ENCODE results near the gene FBXL13. TPM values are rescaled to one million over a fixed set of nuclear protein-coding genes. Genes with fewer than 3 reads are reported as not detected.
"Not testable (repeated sequence)": the region's sequence is repeated elsewhere in the genome, so short reads cannot be mapped to it uniquely, and the experiment has no call there.

Gene FBXL13
- total and polyA plus RNA-seq, 5 donors from 2014 or later: 0.19 to 0.42 TPM; not detected in 3

- Histone ChIP-seq H3K36me3 (ENCODE audit: control insufficient read depth, insufficient read depth, low read length) (no peaks in the 10 kb centered on the region), H3K27ac (ENCODE audit: insufficient read depth, low read length, poor library complexity, severe bottlenecking) (no peak overlapping the region), H3K9me3 (ENCODE audit: control insufficient read depth in 2 of 2, low read length in 2 of 2) (no peaks in the 10 kb centered on the region), H3K27me3 (ENCODE audit: control insufficient read depth, insufficient read depth, low read length) (no peaks in the 10 kb centered on the region), H3K4me1 (ENCODE audit: control insufficient read depth, insufficient read depth, low read length, poor library complexity, severe bottlenecking) (no peaks in the 10 kb centered on the region), H3K4me3 (ENCODE audit: low read depth, low read length) (no peak overlapping the region)
- no peak for ATAC-seq (ENCODE audit: low read depth in 2 of 2)
- Mint-ChIP-seq H3K4me3 (no peak overlapping the region), H3K27ac (no peak overlapping the region), H3K9me3 (peaks cover 0 to 11% (median 3%) of the 10 kb centered on the region in 7 donors), H3K36me3 (peaks cover 15% of the 10 kb centered on the region), H3K27me3 (no peaks in the 10 kb centered on the region), H3K4me1 (peaks cover 2 to 10% (median 4%) of the 10 kb centered on the region in 4 donors)
- no peak for DNase-seq
Measured at GRCh38 chr7:102806613-102807012, 268.0 kb downstream of the FBXL13 start.

DNA sequence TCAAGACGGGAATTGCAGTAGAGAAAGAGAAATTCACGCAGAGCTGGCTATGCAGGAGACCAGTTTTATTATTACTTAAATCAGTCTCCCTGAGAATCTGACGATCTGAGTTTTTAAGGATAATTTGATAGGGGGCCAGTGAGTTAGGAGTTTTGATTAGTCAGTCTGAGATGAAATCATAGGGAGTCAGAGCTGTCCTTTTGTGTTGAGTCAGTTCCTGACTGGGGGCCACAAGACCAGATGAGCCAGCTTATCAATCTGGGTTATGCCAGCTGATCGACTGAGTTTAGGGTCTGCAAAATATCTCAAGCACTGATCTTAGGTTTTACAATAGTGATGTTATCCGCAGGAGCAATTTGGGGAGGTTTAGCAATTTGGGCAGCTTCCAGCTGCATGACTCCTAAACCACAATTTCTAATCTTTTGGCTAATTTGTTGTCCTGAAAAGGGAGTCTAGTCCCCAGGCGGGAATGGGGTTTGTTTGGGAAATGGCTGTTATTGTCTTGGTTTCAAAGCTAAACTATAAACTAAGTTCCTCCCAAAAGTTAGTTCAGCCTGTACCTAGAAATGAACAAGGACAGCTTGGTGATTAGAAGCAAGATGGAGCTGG, 278.5 kb downstream of the FBXL13 start:
- not testable (repeated sequence) for ATAC-seq (ENCODE audit: low read depth in 2 of 2); H3K27ac Mint-ChIP-seq; H3K9me3 Mint-ChIP-seq; H3K27me3 Mint-ChIP-seq; H3K4me1 ChIP-seq (ENCODE audit: control insufficient read depth, insufficient read depth, low read length, poor library complexity, severe bottlenecking); H3K27ac ChIP-seq (ENCODE audit: insufficient read depth, low read length, poor library complexity, severe bottlenecking); H3K9me3 ChIP-seq (ENCODE audit: control insufficient read depth in 2 of 2, low read length in 2 of 2); H3K4me3 ChIP-seq (ENCODE audit: low read depth, low read length); H3K27me3 ChIP-seq (ENCODE audit: control insufficient read depth, insufficient read depth, low read length); H3K4me3 Mint-ChIP-seq; DNase-seq; H3K4me1 Mint-ChIP-seq; H3K36me3 ChIP-seq (ENCODE audit: control insufficient read depth, insufficient read depth, low read length)
- H3K36me3 Mint-ChIP-seq: peaks cover 17% of the 10 kb centered on the region

DNA sequence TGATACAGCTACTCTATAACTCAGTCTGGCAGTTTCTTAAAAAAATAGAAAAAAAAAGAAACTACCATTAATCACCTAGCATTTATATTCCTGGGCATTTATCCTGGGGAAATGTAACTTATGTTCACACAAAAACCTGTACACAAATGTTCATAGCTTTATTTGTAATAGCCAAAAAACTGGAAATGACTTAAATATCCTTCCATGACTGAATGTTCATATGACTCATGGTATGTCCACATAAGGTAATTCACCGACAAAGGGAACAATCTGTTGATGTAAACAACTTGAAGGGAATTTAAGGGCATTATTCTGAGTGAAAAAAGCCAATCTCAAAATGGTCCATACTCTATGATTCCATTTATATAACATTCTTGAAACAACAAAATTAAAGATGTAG, 280.0 kb downstream of the FBXL13 start:
- not testable (repeated sequence) for H3K4me3 Mint-ChIP-seq; H3K27me3 Mint-ChIP-seq; ATAC-seq (ENCODE audit: low read depth in 2 of 2); DNase-seq; H3K9me3 ChIP-seq (ENCODE audit: control insufficient read depth in 2 of 2, low read length in 2 of 2); H3K4me3 ChIP-seq (ENCODE audit: low read depth, low read length); H3K27ac ChIP-seq (ENCODE audit: insufficient read depth, low read length, poor library complexity, severe bottlenecking); H3K4me1 ChIP-seq (ENCODE audit: control insufficient read depth, insufficient read depth, low read length, poor library complexity, severe bottlenecking); H3K36me3 ChIP-seq (ENCODE audit: control insufficient read depth, insufficient read depth, low read length); H3K27ac Mint-ChIP-seq; H3K9me3 Mint-ChIP-seq; H3K27me3 ChIP-seq (ENCODE audit: control insufficient read depth, insufficient read depth, low read length); H3K4me1 Mint-ChIP-seq
- peaks cover 20% of the 10 kb centered on the region for H3K36me3 Mint-ChIP-seq

DNA sequence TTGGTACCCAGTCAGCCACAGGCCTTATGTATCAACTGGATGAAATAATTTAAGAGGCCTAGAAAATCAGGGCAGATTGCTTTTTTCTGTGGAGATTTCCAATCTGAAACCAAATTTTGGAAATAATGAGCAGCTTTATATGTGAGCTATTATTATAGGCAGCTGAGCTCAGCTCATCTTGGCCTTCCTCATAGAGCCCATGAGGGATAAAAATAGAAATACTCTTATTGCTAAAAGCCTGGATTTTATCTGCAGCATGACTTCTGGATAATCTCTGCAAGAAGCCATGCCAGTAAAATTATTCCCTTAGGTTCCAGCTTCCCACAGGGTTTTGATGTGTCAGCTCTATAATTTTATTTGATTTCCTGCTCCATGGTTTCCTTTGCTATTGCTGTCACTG, 282.8 kb downstream of the FBXL13 start:
- H3K27me3 Mint-ChIP-seq; H3K27me3 ChIP-seq (ENCODE audit: control insufficient read depth, insufficient read depth, low read length); H3K4me1 Mint-ChIP-seq; ATAC-seq (ENCODE audit: low read depth in 2 of 2); H3K9me3 Mint-ChIP-seq; DNase-seq; H3K27ac Mint-ChIP-seq; H3K36me3 ChIP-seq (ENCODE audit: control insufficient read depth, insufficient read depth, low read length); H3K9me3 ChIP-seq (ENCODE audit: control insufficient read depth in 2 of 2, low read length in 2 of 2); H3K4me1 ChIP-seq (ENCODE audit: control insufficient read depth, insufficient read depth, low read length, poor library complexity, severe bottlenecking); H3K27ac ChIP-seq (ENCODE audit: insufficient read depth, low read length, poor library complexity, severe bottlenecking); H3K4me3 ChIP-seq (ENCODE audit: low read depth, low read length); H3K4me3 Mint-ChIP-seq: not testable (repeated sequence)
- H3K36me3 Mint-ChIP-seq: peaks cover 13% of the 10 kb centered on the region

DNA sequence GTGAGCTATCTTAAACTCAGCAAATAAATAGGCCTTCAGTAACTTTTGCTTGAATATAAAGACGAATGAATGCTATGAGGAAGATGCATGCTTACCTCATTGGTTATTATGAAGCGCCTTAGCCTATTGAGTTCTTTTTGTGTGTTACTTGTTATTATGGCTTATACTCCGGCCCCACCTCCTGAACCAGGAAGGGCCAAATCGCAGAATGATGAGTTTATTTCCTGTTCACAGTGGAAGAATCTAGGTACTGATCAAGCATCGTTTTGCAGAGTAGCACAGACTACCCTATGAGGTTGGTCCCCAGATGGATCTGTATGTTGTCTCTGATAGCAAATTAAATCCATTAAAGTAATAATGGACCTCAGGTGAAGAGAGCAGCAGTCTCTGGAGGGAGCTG, 283.2 kb downstream of the FBXL13 start:
- not testable (repeated sequence) for ATAC-seq (ENCODE audit: low read depth in 2 of 2); H3K9me3 Mint-ChIP-seq; H3K36me3 Mint-ChIP-seq; H3K4me3 ChIP-seq (ENCODE audit: low read depth, low read length); H3K4me1 ChIP-seq (ENCODE audit: control insufficient read depth, insufficient read depth, low read length, poor library complexity, severe bottlenecking); DNase-seq; H3K9me3 ChIP-seq (ENCODE audit: control insufficient read depth in 2 of 2, low read length in 2 of 2); H3K27ac ChIP-seq (ENCODE audit: insufficient read depth, low read length, poor library complexity, severe bottlenecking); H3K36me3 ChIP-seq (ENCODE audit: control insufficient read depth, insufficient read depth, low read length); H3K27me3 Mint-ChIP-seq; H3K4me3 Mint-ChIP-seq; H3K27ac Mint-ChIP-seq; H3K27me3 ChIP-seq (ENCODE audit: control insufficient read depth, insufficient read depth, low read length); H3K4me1 Mint-ChIP-seq

DNA sequence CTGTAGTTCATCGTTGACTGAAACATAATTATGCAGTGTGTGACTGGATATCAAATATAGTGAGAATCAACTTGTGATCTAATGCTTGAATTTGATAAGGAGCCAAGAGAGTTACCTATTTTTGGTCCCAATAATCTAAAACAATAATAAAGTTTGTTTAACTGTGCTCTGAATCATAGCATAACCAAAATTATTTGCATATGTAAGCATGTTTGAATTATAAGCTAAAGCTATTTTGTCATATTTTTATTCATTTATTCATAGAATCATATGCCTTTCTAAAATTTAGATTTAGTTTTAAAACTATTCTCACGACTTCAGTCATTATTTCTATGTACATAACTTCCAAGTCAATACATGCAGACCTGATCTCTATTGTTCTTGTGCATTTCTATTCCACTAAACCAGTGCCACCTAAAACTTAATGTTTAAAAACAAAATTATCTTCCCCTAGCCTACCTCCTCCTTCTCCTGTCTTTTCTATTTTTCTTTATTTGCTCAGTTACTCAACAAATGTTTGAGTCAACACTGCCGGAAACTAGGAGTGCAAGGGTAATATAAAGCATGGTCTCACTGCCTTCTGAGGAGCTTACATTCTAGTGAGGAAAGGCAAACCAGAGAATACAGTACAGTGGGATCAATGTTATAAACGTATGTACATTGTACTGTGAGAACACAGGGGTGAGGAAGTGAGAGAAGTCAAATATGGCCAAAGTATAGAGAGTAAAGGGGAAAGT, 284.1 kb downstream of the FBXL13 start:
- H3K4me3 ChIP-seq (ENCODE audit: low read depth, low read length); H3K36me3 Mint-ChIP-seq; H3K4me1 ChIP-seq (ENCODE audit: control insufficient read depth, insufficient read depth, low read length, poor library complexity, severe bottlenecking); H3K4me1 Mint-ChIP-seq; H3K36me3 ChIP-seq (ENCODE audit: control insufficient read depth, insufficient read depth, low read length); DNase-seq; H3K27me3 ChIP-seq (ENCODE audit: control insufficient read depth, insufficient read depth, low read length); H3K4me3 Mint-ChIP-seq; H3K27me3 Mint-ChIP-seq; ATAC-seq (ENCODE audit: low read depth in 2 of 2); H3K9me3 Mint-ChIP-seq; H3K9me3 ChIP-seq (ENCODE audit: control insufficient read depth in 2 of 2, low read length in 2 of 2); H3K27ac ChIP-seq (ENCODE audit: insufficient read depth, low read length, poor library complexity, severe bottlenecking): not testable (repeated sequence)
- peak overlapping the region in 1 of 3 donors; percentile 27 for H3K27ac Mint-ChIP-seq

DNA sequence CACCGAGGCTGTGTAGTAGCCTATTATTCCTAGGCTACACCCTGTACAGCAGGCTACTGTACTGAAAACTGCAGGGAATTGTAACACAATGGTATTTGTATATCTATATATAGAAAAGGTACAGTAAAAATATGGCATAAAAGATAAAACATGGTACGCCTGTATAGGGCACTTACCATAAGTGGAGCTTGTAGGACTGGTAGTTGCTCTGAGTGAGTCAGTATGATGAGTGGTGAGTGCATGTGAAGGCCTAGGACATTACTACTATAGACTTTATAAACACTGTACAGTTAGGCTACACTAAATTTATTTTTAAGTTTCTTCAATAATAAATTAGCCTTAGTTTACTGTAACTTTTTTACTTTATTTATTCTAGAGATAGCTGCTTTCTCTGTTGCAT, 285.8 kb downstream of the FBXL13 start:
- not testable (repeated sequence) for H3K27me3 Mint-ChIP-seq; ATAC-seq (ENCODE audit: low read depth in 2 of 2); H3K4me3 Mint-ChIP-seq; H3K27me3 ChIP-seq (ENCODE audit: control insufficient read depth, insufficient read depth, low read length); H3K9me3 Mint-ChIP-seq; H3K36me3 ChIP-seq (ENCODE audit: control insufficient read depth, insufficient read depth, low read length); H3K36me3 Mint-ChIP-seq; H3K4me3 ChIP-seq (ENCODE audit: low read depth, low read length); H3K4me1 ChIP-seq (ENCODE audit: control insufficient read depth, insufficient read depth, low read length, poor library complexity, severe bottlenecking); H3K27ac Mint-ChIP-seq; DNase-seq; H3K27ac ChIP-seq (ENCODE audit: insufficient read depth, low read length, poor library complexity, severe bottlenecking); H3K9me3 ChIP-seq (ENCODE audit: control insufficient read depth in 2 of 2, low read length in 2 of 2); H3K4me1 Mint-ChIP-seq

DNA sequence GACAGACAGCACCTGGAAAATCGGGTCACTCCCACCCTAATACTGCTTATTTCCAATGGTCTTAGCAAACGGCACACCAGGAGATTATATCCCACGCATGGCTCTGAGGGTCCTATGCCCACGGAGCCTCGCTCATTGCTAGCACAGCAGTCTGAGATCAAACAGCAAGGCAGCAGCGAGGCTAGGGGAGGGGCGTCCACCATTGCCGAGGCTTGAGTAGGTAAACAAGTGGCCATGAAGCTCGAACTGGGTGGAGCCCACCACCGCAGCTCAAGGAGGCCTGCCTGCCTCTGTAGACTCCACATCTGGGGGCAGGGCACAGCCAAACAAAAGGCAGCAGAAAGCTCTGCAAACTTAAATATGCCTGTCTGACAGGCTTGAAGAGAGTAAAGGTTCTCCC, 293.7 kb downstream of the FBXL13 start:
- H3K36me3 ChIP-seq (ENCODE audit: control insufficient read depth, insufficient read depth, low read length); H3K27ac ChIP-seq (ENCODE audit: insufficient read depth, low read length, poor library complexity, severe bottlenecking); H3K9me3 Mint-ChIP-seq; DNase-seq; H3K9me3 ChIP-seq (ENCODE audit: control insufficient read depth in 2 of 2, low read length in 2 of 2); H3K27ac Mint-ChIP-seq; H3K4me1 ChIP-seq (ENCODE audit: control insufficient read depth, insufficient read depth, low read length, poor library complexity, severe bottlenecking); ATAC-seq (ENCODE audit: low read depth in 2 of 2); H3K4me3 Mint-ChIP-seq; H3K4me3 ChIP-seq (ENCODE audit: low read depth, low read length); H3K4me1 Mint-ChIP-seq; H3K27me3 ChIP-seq (ENCODE audit: control insufficient read depth, insufficient read depth, low read length); H3K27me3 Mint-ChIP-seq: not testable (repeated sequence)
- H3K36me3 Mint-ChIP-seq: peaks cover 18% of the 10 kb centered on the region
